HG03097 (cell line): ENCODE measurements around the gene GTF2H4.
"Not testable (repeated sequence)": the region's sequence is repeated elsewhere in the genome, so short reads cannot be mapped to it uniquely, and the experiment has no call there.

Experiments used
- ATAC-seq: cut with Tn5 transposase; IDR thresholded peaks from one replicate; pipeline ENCODE4 v1.9.1; 2021; ENCODE audit not compliant: unreplicated experiment, low FRiP score

Gene GTF2H4

DNA sequence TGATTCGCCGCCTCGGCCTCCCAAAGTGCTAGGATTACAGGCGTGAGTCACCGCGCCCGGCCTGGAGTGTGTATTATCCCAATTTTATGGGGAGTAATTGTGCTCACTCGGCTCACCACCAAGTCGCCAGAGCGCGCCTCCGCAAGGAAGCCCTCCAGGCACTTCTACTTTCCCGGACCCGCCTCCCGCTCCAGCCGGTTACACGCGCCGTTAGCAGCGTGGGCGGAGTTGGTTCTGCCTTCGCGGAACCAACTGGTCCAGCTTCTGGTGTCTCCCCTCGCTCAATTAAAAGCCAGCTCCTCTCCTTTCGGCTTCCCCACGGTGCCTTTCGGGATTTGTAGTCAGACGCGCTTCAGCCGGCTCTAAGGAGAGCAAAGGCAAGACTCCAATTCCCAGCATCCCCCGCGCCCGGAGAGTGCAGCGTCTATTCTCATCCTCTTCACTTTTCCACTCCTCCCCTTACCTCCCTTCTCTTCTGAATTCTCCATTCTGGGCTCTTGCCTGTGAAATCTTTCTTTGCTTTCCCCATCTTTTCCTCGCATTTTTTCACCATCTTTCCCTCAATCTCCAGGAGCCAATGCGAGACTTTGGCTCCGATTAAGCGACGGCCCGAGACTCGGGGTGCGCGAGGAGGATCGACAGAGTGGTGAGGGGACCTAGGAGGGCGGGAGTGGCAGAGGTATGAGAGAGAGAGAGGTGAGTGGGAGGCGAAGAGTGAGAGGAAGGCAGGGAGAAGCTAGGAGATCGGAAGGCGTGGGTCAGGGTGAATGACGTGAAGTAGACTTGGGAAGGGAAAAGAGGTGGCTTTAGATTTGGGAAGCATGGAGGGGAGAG lies at the start of gene GTF2H4:
Gene GTF2H4 (plus strand): TSS at position 450 of the 834 bp plus-strand sequence.
- ATAC-seq: peak; percentile 94

- not testable (repeated sequence) for ATAC-seq
Observed at GRCh38 chr6:30859726-30860125, 48.3 kb upstream of the GTF2H4 start.

DNA sequence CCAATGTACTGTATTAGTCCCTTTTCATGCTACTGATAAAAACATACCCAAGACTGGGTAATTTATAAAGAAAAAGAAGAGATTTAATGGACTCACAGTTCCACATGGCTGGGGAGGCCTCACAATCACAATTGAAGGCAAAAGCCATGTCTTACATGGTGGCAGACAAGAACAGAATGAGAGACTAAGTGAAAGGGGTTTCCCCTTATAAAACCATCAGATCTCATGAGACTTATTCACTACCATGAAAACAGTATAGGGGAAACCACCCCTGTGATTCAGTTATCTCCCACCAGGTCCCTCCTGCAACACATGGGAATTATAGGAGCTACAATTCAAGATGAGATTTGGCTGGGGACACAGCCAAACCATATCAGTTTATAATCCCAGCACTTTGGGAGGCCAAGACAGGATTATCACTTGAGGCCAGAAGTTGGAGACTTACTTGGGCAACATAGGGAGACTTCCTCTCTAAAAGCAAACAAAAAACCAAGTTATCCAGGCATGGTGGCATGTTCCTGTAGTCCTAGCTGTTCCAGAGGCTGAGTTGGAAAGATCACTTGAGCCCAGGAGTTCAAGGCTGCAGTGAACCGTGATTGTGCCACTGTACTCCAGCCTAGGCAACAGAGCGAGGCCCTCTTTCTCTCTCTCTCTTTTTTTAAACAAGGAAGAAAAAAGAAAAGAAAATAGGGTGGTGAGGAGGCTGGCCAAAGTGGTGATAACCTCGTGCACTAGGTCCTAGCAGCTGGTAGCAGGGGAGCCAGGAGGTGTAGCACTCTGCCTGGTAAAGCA lies 46.6 kb upstream of the GTF2H4 start:
- ATAC-seq: no peak

- no peak for ATAC-seq
Observed at GRCh38 chr6:30862156-30862875, 45.7 kb upstream of the GTF2H4 start.

DNA sequence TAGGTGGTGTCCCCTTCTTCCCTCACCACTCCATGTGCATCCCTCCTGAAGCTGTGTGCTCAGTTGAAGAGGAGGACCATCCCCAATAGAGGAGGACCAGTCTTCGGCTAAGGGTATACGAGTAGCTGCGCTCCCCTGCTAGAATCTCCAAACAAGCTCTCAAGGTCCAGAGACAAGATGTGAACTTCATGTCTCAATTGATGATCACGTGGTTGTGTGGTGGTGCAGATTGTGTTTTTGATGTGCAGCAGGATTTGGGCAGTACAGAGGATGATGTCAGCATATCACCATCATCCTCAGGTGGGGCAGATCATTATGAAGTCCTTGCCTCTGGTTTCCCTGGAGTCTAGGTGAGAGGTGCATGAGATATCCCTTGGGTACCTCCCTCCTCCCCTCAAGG lies 43.7 kb upstream of the GTF2H4 start:
- ATAC-seq: no peak

- not testable (repeated sequence) for ATAC-seq
Observed at GRCh38 chr6:30869241-30869749, 38.7 kb upstream of the GTF2H4 start.

DNA sequence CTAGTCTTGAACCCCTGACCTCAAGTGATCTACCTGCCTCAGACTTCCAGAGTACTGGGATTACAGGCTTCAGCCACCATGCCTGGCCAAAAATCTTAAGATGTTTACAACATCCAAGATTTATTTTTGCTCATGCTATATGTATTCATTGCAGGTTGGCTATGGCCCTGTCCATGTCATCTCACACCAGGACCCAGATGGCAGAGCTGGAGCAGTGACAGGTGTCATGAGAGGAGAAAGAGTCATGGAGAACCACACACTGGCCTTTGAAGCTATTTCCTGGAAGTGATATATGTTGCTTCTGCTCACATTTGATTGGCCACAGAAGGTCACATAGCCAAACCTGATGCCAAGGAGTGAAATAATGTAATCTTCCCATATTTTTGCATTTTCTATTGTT lies 37.5 kb upstream of the GTF2H4 start:
- ATAC-seq: no peak

GRCh38 chr6:30871592-30872183 lies 36.3 kb upstream of the GTF2H4 start:
- ATAC-seq: no peak

DNA sequence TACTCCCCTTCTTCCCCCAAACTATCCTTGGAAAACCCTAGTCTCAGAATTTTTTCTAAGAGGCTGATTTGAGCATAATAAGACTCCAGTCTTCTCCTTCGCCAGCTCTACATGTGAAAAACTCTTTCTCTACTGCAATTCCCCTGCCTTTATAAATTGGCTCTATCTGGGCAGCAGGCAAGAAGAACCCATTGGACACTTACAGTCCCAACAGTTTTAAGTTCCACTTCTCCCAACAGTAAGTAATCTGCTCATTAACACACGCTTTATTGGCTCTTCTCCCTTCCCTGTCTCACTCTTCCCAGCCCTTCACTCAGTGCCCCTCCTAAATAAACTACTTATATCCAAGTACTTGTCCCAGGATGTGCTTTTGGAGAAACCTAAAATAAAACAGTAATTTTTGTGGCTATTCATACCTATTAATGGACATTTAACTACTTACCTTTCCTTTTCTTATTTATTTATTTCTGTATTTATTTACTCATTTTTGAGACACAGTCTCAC lies 34.8 kb upstream of the GTF2H4 start:
- ATAC-seq: no peak

DNA sequence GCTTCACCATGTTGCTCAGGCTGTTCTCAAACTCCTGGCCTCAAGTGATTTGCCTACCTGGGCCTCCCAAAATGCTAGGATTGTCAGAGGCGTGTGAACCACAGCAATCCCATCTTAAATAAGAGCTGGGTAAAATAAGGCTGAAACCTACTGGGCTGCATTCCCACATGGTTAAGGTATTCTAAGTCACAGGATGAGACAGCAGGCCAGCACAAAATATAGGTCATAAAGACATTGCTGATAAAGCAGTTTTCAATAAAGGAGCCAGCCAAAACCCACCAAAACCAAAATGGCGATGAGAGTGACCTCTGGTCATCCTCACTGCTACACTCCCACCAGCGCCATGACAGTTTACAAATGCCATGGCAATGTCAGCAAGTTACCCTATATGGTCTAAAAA lies 34.2 kb upstream of the GTF2H4 start:
- not testable (repeated sequence) for ATAC-seq

DNA sequence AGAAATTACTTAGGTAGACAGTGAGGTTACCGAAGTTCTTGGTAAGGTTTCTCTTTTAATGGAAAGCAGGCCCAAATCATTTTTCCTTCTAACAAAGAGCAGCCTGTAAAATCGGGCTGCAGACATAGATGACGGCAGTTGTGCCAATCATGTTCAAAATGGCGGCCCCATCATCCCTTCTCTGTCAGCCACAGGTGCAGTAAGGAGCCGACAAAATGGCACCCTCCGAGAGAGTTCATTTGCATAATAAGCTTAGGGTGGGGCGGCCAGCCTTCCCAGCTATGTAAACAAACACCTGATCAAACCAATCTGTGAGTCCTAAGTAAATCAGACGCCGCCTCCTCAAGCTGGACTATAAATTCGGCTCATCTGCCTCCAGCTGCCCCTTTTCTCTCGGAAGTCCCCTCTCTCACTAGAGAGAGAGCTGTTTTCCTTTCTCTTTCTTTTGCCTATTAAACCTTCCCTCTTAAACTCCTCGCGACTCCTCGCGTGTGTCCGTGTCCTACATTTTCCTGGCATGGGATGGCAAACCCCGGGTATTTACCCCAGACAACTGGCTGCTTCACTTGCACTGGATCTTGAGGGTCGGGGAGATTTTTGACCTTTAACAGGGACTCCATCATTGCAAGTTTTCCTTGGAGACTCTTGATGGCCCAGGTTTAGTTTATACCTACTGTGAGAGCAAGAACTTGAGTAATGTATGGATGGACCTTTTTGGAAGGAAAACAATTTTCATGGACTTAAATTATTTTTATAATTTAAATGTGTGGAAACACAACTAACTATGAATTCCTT lies 32.6 kb upstream of the GTF2H4 start:
- ATAC-seq: no peak

GRCh38 chr6:30876039-30876730 lies 31.8 kb upstream of the GTF2H4 start:
- ATAC-seq: no peak

- no peak for ATAC-seq
Observed at GRCh38 chr6:30877419-30878262, 30.4 kb upstream of the GTF2H4 start.

- no peak for ATAC-seq
Observed at GRCh38 chr6:30879684-30880427, 28.2 kb upstream of the GTF2H4 start.

DNA sequence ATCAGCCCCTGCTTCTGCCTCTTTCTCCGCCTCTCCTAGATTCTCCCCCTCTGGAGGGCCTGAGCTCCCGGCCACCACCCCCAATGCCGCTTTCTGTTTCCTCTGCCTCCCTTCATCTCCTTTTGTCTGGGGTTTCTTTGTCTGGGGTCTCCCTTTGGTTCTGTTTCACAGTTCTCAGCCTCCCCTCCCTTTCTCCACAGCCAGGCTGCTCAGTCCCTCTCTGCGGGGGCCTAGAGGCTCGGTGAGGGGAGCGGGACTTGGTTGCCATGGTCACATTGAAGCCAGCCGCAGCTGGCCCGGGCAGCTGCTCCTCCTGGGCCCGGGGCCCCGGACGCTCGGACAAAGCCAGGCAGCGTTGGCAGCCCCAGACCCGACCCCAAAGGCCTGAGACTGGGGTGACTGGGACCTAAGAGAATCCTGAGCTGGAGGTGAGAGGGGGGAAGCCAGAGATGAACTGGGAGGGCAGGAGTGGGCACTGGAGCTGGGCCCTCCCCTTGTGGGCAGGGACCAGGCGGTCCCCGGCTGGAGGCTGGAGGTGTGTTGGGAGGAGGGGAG lies 27.2 kb upstream of the GTF2H4 start:
- no peak for ATAC-seq

- no peak for ATAC-seq
Observed at GRCh38 chr6:30881392-30882203, 26.4 kb upstream of the GTF2H4 start.
